Transverse colon (tissue), 4 donors: Measurements from ENCODE around the gene MAGEA11.

Experiments used
- CTCF ChIP-seq, 5 experiments: fragments of 200-600 bp in 3 of 5; fragments of 450-650 bp in 2 of 5; sonication (generic) in 3 of 5; IDR thresholded peaks; 1 replicate in 2 of 5; 2 replicates in 3 of 5; pipeline ENCODE4 v1.5.1; 2016 to 2017; ENCODE audit warnings: antibody characterized with exemption in 5 of 5, inconsistent platforms in 3 of 5, mild to moderate bottlenecking in 2 of 5, moderate library complexity in 1 of 5
- EP300 ChIP-seq: sonication (generic); formaldehyde crosslinking; IDR thresholded peaks from one replicate; pipeline ENCODE4 v1.6.1; 2017; ENCODE audit warnings: antibody characterized with exemption, low read depth
- POLR2A ChIP-seq: fragments of 450-650 bp; IDR thresholded peaks from one replicate; pipeline ENCODE4 v1.6.1; 2016; ENCODE audit warnings: antibody characterized with exemption, mild to moderate bottlenecking, moderate library complexity
- POLR2AphosphoS5 ChIP-seq, 3 donors: sonication (generic); formaldehyde crosslinking; IDR thresholded peaks; one replicate each; pipeline ENCODE4 v1.6.1; 2016; ENCODE audit warnings: antibody characterized with exemption in 3 of 3

- TF ChIP-seq POLR2A: no peak
- TF ChIP-seq POLR2AphosphoS5 (IDR thresholded peaks at IDR 0.05): no peak
- no peak for TF ChIP-seq CTCF (IDR thresholded peaks at IDR 0.05)
- no peak for TF ChIP-seq EP300
These were observed 4.5 kb upstream of the MAGEA11 start for GRCh38 chrX:149707147-149707901.
